ENCODE results near the gene SYK.

GRCh38 chr9:90933468-90933867 lies 131.8 kb downstream of the SYK start:
- TF ChIP-seq CTCF (IDR thresholded peaks at IDR 0.05) (no peak), EZH2 (IDR thresholded peaks at IDR 0.05; ENCODE audit: borderline replicate concordance, insufficient read depth, low read depth, low read length, poor library complexity, severe bottlenecking) (no peak)

All from B cell (primary cell).